ENCODE results near the gene TRIO.

GRCh38 chr5:14348142-14348541 lies 205.0 kb downstream of the TRIO start:
- no peak for TF ChIP-seq EZH2 (IDR thresholded peaks at IDR 0.05; ENCODE audit: low read length)
- no peak for TF ChIP-seq CTCF (optimal IDR thresholded peaks at IDR 0.05 in 1 of 3, IDR thresholded peaks at IDR 0.05 in 1 of 3, conservative IDR thresholded peaks at IDR 0.05 in 1 of 3; ENCODE audit: extremely low read depth in 1 of 3, insufficient read depth in 2 of 3, low read length in 3 of 3)

Measured in keratinocyte (primary cell).